ENCODE data around the gene CHM. TPM values are rescaled to one million over a fixed set of nuclear protein-coding genes. Genes with fewer than 3 reads are reported as not detected.

The CHM gene
- total and polyA plus RNA-seq, 2 of the 8 experiments (the other 6 are each of a cell fraction or from before 2014, with no cell fraction given): 8.6 to 15.5 TPM

GRCh38 chrX:85859426-85859825 lies 187.9 kb downstream of the CHM start:
- Histone ChIP-seq H4K5ac (ENCODE audit: insufficient read length, low read depth, low read length) (no peak overlapping the region), H3K23ac (ENCODE audit: insufficient read length) (no peak overlapping the region), H2AK5ac (ENCODE audit: low read depth, low read length) (no peak overlapping the region), H3K4ac (replicated peaks; ENCODE audit: insufficient read length, low read depth, low read length) (no peak overlapping the region), H2BK12ac (ENCODE audit: low read depth, low read length) (no peak overlapping the region), H2BK120ac (replicated peaks; ENCODE audit: low read depth, low read length) (no peak overlapping the region), H2BK20ac (ENCODE audit: low read length) (no peak overlapping the region), H4K91ac (replicated peaks; ENCODE audit: insufficient read length, low read length) (no peak overlapping the region), H3K9ac (replicated peaks in 1 of 4; ENCODE audit: extremely low read depth in 1 of 4, low read depth in 3 of 4, low read length in 3 of 4) (no peak overlapping the region), H3K18ac (ENCODE audit: extremely low read depth, low read length) (no peak overlapping the region), H2BK5ac (ENCODE audit: low read depth, low read length) (no peak overlapping the region), H3K79me1 (ENCODE audit: low read depth, low read length) (no peaks in the 10 kb centered on the region), H3K23me2 (ENCODE audit: low read depth, low read length) (no peaks in the 10 kb centered on the region), H3K4me1 (replicated peaks in 1 of 4; ENCODE audit: control insufficient read depth in 3 of 4, insufficient read depth in 4 of 4, low read length in 3 of 4) (no peaks in the 10 kb centered on the region), H3K4me2 (ENCODE audit: insufficient read depth in 1 of 2, low read depth in 2 of 2, low read length in 2 of 2) (no peak overlapping the region), H3K27me3 (replicated peaks in 1 of 4; ENCODE audit: control insufficient read depth in 3 of 4, extremely low read depth in 1 of 4, insufficient read depth in 3 of 4, low read length in 3 of 4) (no peaks in the 10 kb centered on the region), H3K27ac (ENCODE audit: low read depth, low read length) (no peak overlapping the region), H3K14ac (ENCODE audit: insufficient read length) (no peak overlapping the region), H3K79me2 (ENCODE audit: control insufficient read depth in 1 of 2, insufficient read depth in 2 of 2, low read length in 2 of 2) (no peaks in the 10 kb centered on the region), H4K20me1 (replicated peaks in 1 of 2; ENCODE audit: control insufficient read depth in 1 of 2, insufficient read depth in 2 of 2, low read length in 2 of 2) (no peaks in the 10 kb centered on the region), H3K56ac (replicated peaks; ENCODE audit: insufficient read length, low read depth, low read length) (no peak overlapping the region), H2BK15ac (ENCODE audit: low read length) (no peak overlapping the region), H3K9me3 (ENCODE audit: insufficient read depth in 2 of 2, low read depth in 1 of 2, low read length in 1 of 2) (no peaks in the 10 kb centered on the region), H4K8ac (ENCODE audit: extremely low read depth, insufficient read depth, low read length) (no peak overlapping the region), H3K4me3 (ENCODE audit: extremely low read depth in 1 of 4, insufficient read depth in 2 of 4, low read depth in 3 of 4, low read length in 4 of 4) (no peak overlapping the region), H2AFZ (ENCODE audit: low read length) (no peak overlapping the region), H3K36me3 (ENCODE audit: control insufficient read depth in 2 of 4, insufficient read depth in 4 of 4, low read length in 3 of 4) (peaks cover 0 to 2% (median 0%) of the 10 kb centered on the region in 4 experiments; a peak in 1 of 8 replicates)
- no peak for FAIRE-seq
- ChIA-PET CTCF (ENCODE audit: partially characterized antibody) (no interaction called here), POLR2A (ENCODE audit: partially characterized antibody) (no interaction called here)
- no peak for DNase-seq (ENCODE audit: low read depth in 1 of 2, low spot score in 2 of 2)
- TF ChIP-seq EGR1 (IDR thresholded peaks at IDR 0.05; ENCODE audit: borderline replicate concordance, low read depth, low read length) (no peak), TAF1 (IDR thresholded peaks at IDR 0.05; ENCODE audit: low read depth, low read length) (no peak), CHD1 (IDR thresholded peaks at IDR 0.05; ENCODE audit: low read depth, low read length) (no peak), SRF (IDR thresholded peaks at IDR 0.05; ENCODE audit: low read depth, low read length) (no peak), CTCF (IDR thresholded peaks at IDR 0.05; ENCODE audit: control extremely low read depth in 1 of 3, insufficient read depth in 1 of 3, low read depth in 1 of 3, low read length in 3 of 3) (no peak), E2F6 (IDR thresholded peaks at IDR 0.05) (no peak), RXRA (IDR thresholded peaks at IDR 0.05; ENCODE audit: insufficient read depth, low read depth, low read length) (no peak), BACH1 (IDR thresholded peaks at IDR 0.05; ENCODE audit: low read length) (no peak), KDM5A (IDR thresholded peaks at IDR 0.05; ENCODE audit: low read length) (no peak), POLR2AphosphoS5 (IDR thresholded peaks at IDR 0.05; ENCODE audit: low read depth, low read length) (no peak), MAX (IDR thresholded peaks at IDR 0.05) (no peak), ATF3 (IDR thresholded peaks at IDR 0.05; ENCODE audit: insufficient read depth, low read depth, low read length) (no peak)
